Ascending aorta (tissue), 2 donors: ENCODE data around the gene KAT2B. TPM values are rescaled to one million over a fixed set of nuclear protein-coding genes. Genes with fewer than 3 reads are reported as not detected.

Experiments used
- DNase-seq, 2 donors: peaks; one replicate each; pipeline ENCODE4 v3.0.0-alpha.2; 2019; ENCODE audit warnings: low spot score in 2 of 2
- H3K27ac ChIP-seq, 2 donors: fragments of 200-600 bp; sonication (generic); one replicate each; pipeline ENCODE4 v1.5.1; 2016 to 2017; ENCODE audit warnings: mild to moderate bottlenecking in 1 of 2
- H3K27me3 ChIP-seq: fragments of 200-600 bp; sonication (generic); one replicate; pipeline ENCODE4 v1.5.1; 2017
- H3K36me3 ChIP-seq, 2 donors: fragments of 200-600 bp; sonication (generic); one replicate each; pipeline ENCODE4 v1.5.1; 2016
- H3K4me1 ChIP-seq, 2 donors: fragments of 200-600 bp; sonication (generic); one replicate each; pipeline ENCODE4 v1.5.1; 2016 to 2017; ENCODE audit warnings: mild to moderate bottlenecking in 1 of 2
- H3K4me3 ChIP-seq, 2 donors: fragments of 200-600 bp; sonication (generic); one replicate each; pipeline ENCODE4 v1.5.1; 2016 to 2017; ENCODE audit warnings: mild to moderate bottlenecking in 1 of 2
- H3K9me3 ChIP-seq, 2 donors: fragments of 200-600 bp; sonication (generic); one replicate each; pipeline ENCODE4 v1.5.1; 2016
- CTCF ChIP-seq, 3 experiments: fragments of 200-600 bp in 2 of 3; fragments of 450-650 bp in 1 of 3; sonication (generic) in 2 of 3; IDR thresholded peaks; one replicate each; pipeline ENCODE4 v1.5.1; 2016 to 2019; ENCODE audit warnings: antibody characterized with exemption in 3 of 3, mild to moderate bottlenecking in 1 of 3, moderate library complexity in 1 of 3
- intact Hi-C: fragments of 100-400 bp; cut with DNase I; formaldehyde crosslinking; loops from one replicate; pipeline ENCODE4 v1.15.1; 2023
- total RNA-seq: library from RNA; depleted of rRNA; stranded (reverse); fragments of >200 nt; gene quantifications from one replicate; pipeline ENCODE4 v1.1.0, GENCODE V29; 2016

Gene KAT2B
- total RNA-seq, 1 donor from 2014 or later, result 10.5 TPM

GRCh38 chr3:20047976-20048883, 8.0 kb downstream of the KAT2B start:
- Histone ChIP-seq H3K27me3 (no peaks in the 10 kb centered on the region), H3K9me3 (no peaks in the 10 kb centered on the region), H3K4me1 (peaks cover 4 to 24% of the 10 kb centered on the region in 2 donors), H3K4me3 (peak overlapping the region; percentile 7 to 45), H3K36me3 (no peaks in the 10 kb centered on the region), H3K27ac (peak overlapping the region; percentile 6 to 52)
- no peak for TF ChIP-seq CTCF (IDR thresholded peaks at IDR 0.05)
- intact Hi-C loops, result loop anchor here (10.0 kb wide), 1 partner anchor 623 kb away; no protein-coding TSS in a partner anchor
- no peak for DNase-seq

GRCh38 chr3:20051123-20051806, 11.0 kb downstream of the KAT2B start:
- Histone ChIP-seq H3K27me3 (no peaks in the 10 kb centered on the region), H3K9me3 (no peaks in the 10 kb centered on the region), H3K4me3 (no peak overlapping the region), H3K27ac (no peak overlapping the region), H3K4me1 (peaks cover 4 to 17% of the 10 kb centered on the region in 2 donors), H3K36me3 (no peaks in the 10 kb centered on the region)
- no peak for TF ChIP-seq CTCF (IDR thresholded peaks at IDR 0.05)
- no peak for DNase-seq
- intact Hi-C loops, result no loop called here

- TF ChIP-seq CTCF (IDR thresholded peaks at IDR 0.05), result no peak
- H3K36me3 ChIP-seq, result no peaks in the 10 kb centered on the region
- H3K4me3 ChIP-seq, result no peak overlapping the region
- no peak for DNase-seq
- no peak overlapping the region for H3K27ac ChIP-seq
- no peaks in the 10 kb centered on the region for H3K27me3 ChIP-seq
- H3K4me1 ChIP-seq, result peaks cover 15 to 28% of the 10 kb centered on the region in 2 donors
- no peaks in the 10 kb centered on the region for H3K9me3 ChIP-seq
- intact Hi-C loops, result no loop called here
Observed at GRCh38 chr3:20052851-20053250, 12.6 kb downstream of the KAT2B start.

GRCh38 chr3:20054549-20054987, 14.3 kb downstream of the KAT2B start:
- Histone ChIP-seq H3K4me3 (no peak overlapping the region), H3K4me1 (peaks cover 15 to 27% of the 10 kb centered on the region in 2 donors), H3K9me3 (no peaks in the 10 kb centered on the region), H3K36me3 (no peaks in the 10 kb centered on the region), H3K27me3 (no peaks in the 10 kb centered on the region), H3K27ac (peak overlapping the region in 1 of 2 donors; percentile 1)
- TF ChIP-seq CTCF (IDR thresholded peaks at IDR 0.05), result no peak
- intact Hi-C loops, result no loop called here
- DNase-seq, result peak; percentile 25 to 85

GRCh38 chr3:20055020-20055775, 15.0 kb downstream of the KAT2B start:
- no peaks in the 10 kb centered on the region for H3K27me3 ChIP-seq
- H3K36me3 ChIP-seq, result no peaks in the 10 kb centered on the region
- no peak for DNase-seq
- H3K9me3 ChIP-seq, result no peaks in the 10 kb centered on the region
- peaks cover 15 to 27% of the 10 kb centered on the region in 2 donors for H3K4me1 ChIP-seq
- intact Hi-C loops, result loop anchor here (5.0 kb wide), 1 partner anchor 42 kb away; no protein-coding TSS in a partner anchor
- H3K4me3 ChIP-seq, result no peak overlapping the region
- no peak for TF ChIP-seq CTCF (IDR thresholded peaks at IDR 0.05)
- peak overlapping the region in 1 of 2 donors; percentile 1 for H3K27ac ChIP-seq
